GM12878 (cell line): Measurements from ENCODE around the gene CNTNAP5.

Experiments used
- CTCF ChIP-seq, 3 experiments: IDR thresholded peaks in 2 of 3; conservative IDR thresholded peaks in 1 of 3; 2 replicates each; pipeline ENCODE4 v1.5.1; 2011; ENCODE audit warnings: low read depth in 3 of 3, low read length in 3 of 3, mild to moderate bottlenecking in 3 of 3, control low read depth in 2 of 3, moderate library complexity in 2 of 3, inconsistent platforms in 1 of 3, mixed read lengths in 1 of 3; ENCODE audit not compliant: control insufficient read depth in 2 of 3, insufficient read depth in 1 of 3; ENCODE audit errors: extremely low read depth in 1 of 3
- ESRRA ChIP-seq: IDR thresholded peaks from 2 replicates; pipeline ENCODE4 v1.6.1; 2012; ENCODE audit warnings: mild to moderate bottlenecking, low read length, improper control_type of control experiment
- TAF1 ChIP-seq: IDR thresholded peaks from 2 replicates; pipeline ENCODE4 v1.6.1; 2011; ENCODE audit warnings: mild to moderate bottlenecking, low read depth, low read length, borderline replicate concordance

- no peak for TF ChIP-seq CTCF (IDR thresholded peaks at IDR 0.05 in 2 of 3, conservative IDR thresholded peaks at IDR 0.05 in 1 of 3; ENCODE audit: control insufficient read depth in 2 of 3, extremely low read depth in 1 of 3, insufficient read depth in 1 of 3, low read depth in 3 of 3, low read length in 3 of 3)
- no peak for TF ChIP-seq TAF1
- TF ChIP-seq ESRRA, result no peak
These were observed 934.5 kb downstream of the CNTNAP5 start for GRCh38 chr2:124959581-124959980.
